CMK (cell line): Measurements from ENCODE around the gene TCF7.
A peak's percentile ranks its signal among the peaks of the same experiment; 100 is the strongest.

Experiments used
- DNase-seq: peaks from one replicate; pipeline ENCODE4 v3.0.0-alpha.2; 2010; ENCODE audit warnings: low read depth

The TCF7 gene

DNA sequence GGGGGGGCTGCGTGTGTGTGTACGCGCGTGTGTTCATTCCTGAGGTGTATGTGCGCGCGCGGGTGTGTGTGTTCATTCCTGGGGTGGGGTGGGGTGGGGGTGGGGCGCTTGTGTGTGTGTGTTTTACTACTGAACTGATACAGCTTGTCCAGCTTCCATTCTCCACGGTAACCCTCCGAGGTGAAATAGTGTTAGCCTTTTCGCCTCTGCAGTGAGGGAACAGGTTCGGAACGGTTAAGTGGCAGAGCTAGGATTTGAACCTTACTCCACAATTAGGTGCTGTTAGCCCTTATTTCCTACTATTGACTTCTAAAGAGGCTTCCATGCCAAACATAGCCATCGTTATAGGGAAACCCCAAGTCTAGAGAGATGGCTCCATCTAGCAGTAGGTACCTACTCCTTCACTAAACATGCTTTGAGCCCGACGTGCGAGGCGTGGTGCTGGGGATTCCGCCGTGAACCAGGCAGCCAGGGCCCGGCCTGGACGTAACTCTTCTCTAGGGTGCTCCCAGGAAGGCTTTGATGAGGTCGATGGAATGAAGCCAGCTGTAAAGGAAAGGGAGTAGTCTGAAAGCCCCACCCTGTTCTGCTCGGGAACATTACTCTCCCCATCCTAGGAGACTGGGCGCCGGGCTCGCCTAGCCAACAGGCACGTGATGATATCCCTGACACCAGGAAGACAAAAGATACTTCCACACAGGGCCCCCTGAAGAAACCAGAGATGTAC, 63.1 kb downstream of the TCF7 start:
- no peak for DNase-seq

DNA sequence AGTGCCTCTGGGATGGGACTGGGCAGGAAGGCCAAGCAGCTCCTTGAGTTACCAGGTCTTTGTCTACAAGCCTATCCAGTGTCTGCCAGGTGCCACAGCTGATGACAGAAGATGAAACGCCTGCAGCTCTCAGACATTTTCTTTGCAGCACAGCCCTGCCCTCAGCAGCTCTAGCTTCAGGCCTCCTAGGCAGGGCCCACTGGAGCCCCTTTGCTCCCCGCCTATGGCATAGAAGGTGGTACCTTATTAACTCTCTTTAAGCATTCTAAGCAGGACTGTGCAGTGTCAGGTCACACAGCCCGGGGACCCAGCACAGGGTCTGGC, 63.6 kb downstream of the TCF7 start:
- DNase-seq: no peak

DNA sequence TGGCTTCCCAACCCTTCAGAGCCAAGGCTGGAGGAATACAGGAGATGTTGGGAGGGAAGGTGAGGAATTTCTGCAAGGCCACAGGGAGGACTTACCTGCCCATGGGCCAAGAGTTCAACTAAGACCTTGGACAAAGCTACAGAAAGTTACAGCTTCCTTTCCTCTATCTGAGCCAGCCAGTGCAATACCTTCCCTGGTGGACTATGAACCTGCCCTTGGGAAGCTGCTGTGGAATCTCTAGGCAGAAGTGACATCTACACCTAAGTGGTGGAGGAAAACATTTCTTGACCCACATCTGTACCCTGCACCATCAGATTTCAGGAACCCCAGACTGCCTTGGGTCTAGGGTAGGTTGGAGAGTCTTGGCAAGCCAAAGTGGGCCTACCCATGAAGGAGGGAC, 69.0 kb downstream of the TCF7 start:
- no peak for DNase-seq

DNA sequence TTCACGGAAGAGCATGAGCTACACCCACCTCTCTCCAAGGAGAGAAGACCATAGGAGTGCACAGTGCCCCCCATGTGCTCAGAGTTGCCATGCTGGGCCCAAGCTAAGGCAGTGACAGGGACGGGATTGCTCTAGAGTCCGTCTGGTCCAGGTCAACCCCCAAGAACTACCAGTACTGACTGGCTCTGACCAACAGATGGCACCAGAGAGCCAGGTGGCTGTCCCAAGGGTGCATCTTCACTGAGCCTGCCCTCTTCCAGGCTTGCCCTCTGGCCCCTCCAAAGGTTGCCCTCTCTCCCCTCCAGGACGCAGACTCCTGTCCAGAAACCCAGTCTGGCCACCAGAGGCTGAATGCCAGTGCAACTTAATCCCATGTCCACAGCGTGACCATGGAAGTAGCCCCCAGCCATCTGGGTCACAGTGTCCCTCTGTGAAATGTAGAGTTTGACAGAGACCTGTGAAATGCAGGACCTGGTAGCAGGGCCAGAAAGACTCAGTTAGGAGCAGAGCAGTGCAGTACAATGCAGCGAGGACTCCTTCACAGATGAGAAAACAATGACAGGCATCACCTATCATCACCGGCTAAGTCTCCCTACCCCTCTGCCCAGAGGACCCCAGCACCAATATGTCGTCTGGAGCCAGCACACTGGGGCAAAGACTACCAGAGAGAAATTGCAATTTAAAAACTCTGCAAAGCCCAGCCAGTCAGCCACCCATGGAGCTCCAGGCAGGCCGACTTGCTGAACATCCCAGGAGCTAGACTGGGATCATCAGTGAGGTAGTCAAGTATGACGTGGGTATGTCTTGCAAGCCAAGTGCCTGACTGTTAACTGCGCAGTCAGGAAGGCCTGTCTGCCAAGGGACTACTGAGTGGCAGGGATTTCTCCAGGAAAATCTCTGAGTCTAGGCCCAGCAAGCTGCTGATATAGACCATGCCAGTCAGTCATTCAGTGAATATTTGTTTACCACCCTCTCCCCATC, 70.0 kb downstream of the TCF7 start:
- DNase-seq: peak; percentile 47

DNA sequence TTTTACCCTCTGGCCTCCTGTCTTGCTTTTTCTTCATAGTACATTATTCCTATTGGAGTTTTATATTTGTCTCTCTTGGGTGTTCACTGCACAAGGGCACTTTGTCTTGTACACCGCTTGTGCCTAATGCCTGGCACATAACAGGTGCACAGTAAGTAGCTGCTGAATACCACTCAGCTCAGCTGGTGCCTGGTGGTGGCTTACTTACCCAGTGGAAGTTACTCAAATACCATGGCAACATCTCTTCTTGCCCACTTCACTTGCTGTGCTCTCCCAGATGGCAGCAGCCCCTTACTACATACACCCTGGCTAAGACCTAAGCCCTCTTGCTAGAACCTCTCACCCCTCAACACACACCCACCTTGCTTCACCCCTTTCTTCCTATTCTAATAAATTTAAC, 73.6 kb downstream of the TCF7 start:
- DNase-seq: no peak

DNA sequence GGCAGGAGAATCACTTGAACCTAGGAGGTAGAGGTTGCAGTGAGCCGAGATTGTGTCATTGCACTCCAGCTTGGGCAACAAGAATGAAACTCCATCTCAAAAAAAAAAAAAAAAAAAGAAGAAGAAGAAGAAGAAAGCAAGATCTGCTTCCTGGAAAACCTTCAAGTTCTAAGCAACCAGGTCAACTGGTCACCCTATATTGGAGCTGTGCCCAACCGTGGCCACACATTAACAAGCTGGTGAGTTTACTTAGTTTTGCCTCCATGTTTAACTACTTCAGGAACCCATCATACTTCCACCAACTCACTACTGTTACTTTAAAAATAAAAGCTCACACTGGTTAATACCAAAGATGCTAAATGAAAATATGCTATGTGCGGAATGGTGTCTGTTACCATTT, 74.5 kb downstream of the TCF7 start:
- no peak for DNase-seq

DNA sequence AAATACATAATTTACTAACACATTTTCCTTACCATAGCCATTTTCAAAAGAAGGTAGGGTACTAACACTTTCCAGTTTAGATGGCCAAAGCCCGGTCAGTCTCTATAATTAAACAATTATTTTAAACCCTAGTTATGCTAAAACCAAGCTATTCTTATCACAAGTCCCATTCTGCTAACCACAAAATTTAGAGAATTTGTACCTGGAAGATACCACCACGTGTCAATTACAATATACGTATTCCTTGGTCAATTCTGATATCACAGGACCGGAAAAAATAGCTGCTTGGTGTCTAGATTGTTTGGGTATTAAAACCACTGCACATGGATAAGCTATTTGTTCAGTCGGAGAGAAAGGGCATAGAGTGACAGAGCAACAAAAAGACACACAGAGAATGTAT, 81.2 kb downstream of the TCF7 start:
- DNase-seq: no peak
